H9 (cell line): ENCODE measurements around the gene ABHD12. TPM values are rescaled to one million over a fixed set of nuclear protein-coding genes. Genes with fewer than 3 reads are reported as not detected.
A peak's percentile ranks its signal among the peaks of the same experiment; 100 is the strongest.

Source experiments
- DNase-seq: peaks from one replicate; pipeline ENCODE4 v3.0.0-alpha.2; 2017
- H2AFZ ChIP-seq: one replicate; pipeline ENCODE4 v1.6.1; 2013; ENCODE audit warnings: mild to moderate bottlenecking, low read length, control low read depth, moderate library complexity
- H2AK5ac ChIP-seq: 2 replicates; pipeline ENCODE4 v1.6.1; 2013; ENCODE audit warnings: low read length, control low read depth, mixed read lengths; ENCODE audit not compliant: insufficient read length
- H2BK120ac ChIP-seq: one replicate; pipeline ENCODE4 v1.6.1; 2013; ENCODE audit warnings: low read depth, mild to moderate bottlenecking, low read length, control low read depth, inconsistent platforms; ENCODE audit not compliant: poor library complexity, severe bottlenecking
- H2BK12ac ChIP-seq: 2 replicates; pipeline ENCODE4 v1.6.1; 2013; ENCODE audit warnings: low read length, control low read depth, mixed read lengths, low read depth; ENCODE audit not compliant: insufficient read length
- H2BK15ac ChIP-seq: 2 replicates; pipeline ENCODE4 v1.6.1; 2013; ENCODE audit warnings: low read depth, low read length, control low read depth
- H2BK20ac ChIP-seq: one replicate; pipeline ENCODE4 v1.6.1; 2013; ENCODE audit warnings: low read depth, mild to moderate bottlenecking, low read length, control low read depth, inconsistent platforms; ENCODE audit not compliant: poor library complexity, severe bottlenecking
- H2BK5ac ChIP-seq: 2 replicates; pipeline ENCODE4 v1.6.1; 2013; ENCODE audit warnings: low read length, control low read depth, mixed read lengths; ENCODE audit not compliant: insufficient read length
- H3K14ac ChIP-seq: 2 replicates; pipeline ENCODE4 v1.6.1; 2013; ENCODE audit warnings: low read length, control low read depth; ENCODE audit not compliant: insufficient read depth
- H3K18ac ChIP-seq: 2 replicates; pipeline ENCODE4 v1.6.1; 2013; ENCODE audit warnings: low read depth, mild to moderate bottlenecking, mixed read lengths, low read length, control low read depth; ENCODE audit not compliant: insufficient read length
- H3K23ac ChIP-seq: 2 replicates; pipeline ENCODE4 v1.6.1; 2013; ENCODE audit warnings: low read length, control low read depth, mixed read lengths, low read depth; ENCODE audit not compliant: insufficient read length
- H3K23me2 ChIP-seq: 2 replicates; pipeline ENCODE4 v1.6.1; 2013; ENCODE audit warnings: low read depth, mild to moderate bottlenecking, mixed read lengths, low read length, control low read depth; ENCODE audit not compliant: insufficient read length, poor library complexity, severe bottlenecking
- H3K27ac ChIP-seq: 2 replicates; pipeline ENCODE4 v1.5.1; 2013; ENCODE audit warnings: low read length, control low read depth, mixed read lengths, low read depth; ENCODE audit not compliant: insufficient read length
- H3K27me3 ChIP-seq: 2 replicates; pipeline ENCODE4 v1.6.1; 2013; ENCODE audit warnings: low read length, control low read depth, inconsistent platforms; ENCODE audit not compliant: insufficient read depth
- H3K4ac ChIP-seq: 2 replicates; pipeline ENCODE4 v1.6.1; 2013; ENCODE audit warnings: low read depth, mild to moderate bottlenecking, control low read depth, inconsistent platforms, low read length, moderate library complexity
- H3K4me1 ChIP-seq: 2 replicates; pipeline ENCODE4 v1.6.1; 2013; ENCODE audit warnings: low read length, control low read depth, inconsistent platforms; ENCODE audit not compliant: insufficient read depth
- H3K4me2 ChIP-seq: 2 replicates; pipeline ENCODE4 v1.6.1; 2013; ENCODE audit warnings: low read length, control low read depth, mixed read lengths; ENCODE audit not compliant: insufficient read length, insufficient read depth
- H3K56ac ChIP-seq: 2 replicates; pipeline ENCODE4 v1.6.1; 2013; ENCODE audit warnings: low read depth, mild to moderate bottlenecking, mixed read lengths, low read length, control low read depth; ENCODE audit not compliant: insufficient read length
- H3K79me1 ChIP-seq: 2 replicates; pipeline ENCODE4 v1.6.1; 2013; ENCODE audit warnings: low read depth, mild to moderate bottlenecking, moderate library complexity, low read length, control low read depth, inconsistent platforms; ENCODE audit not compliant: insufficient read depth, poor library complexity, severe bottlenecking
- H3K79me2 ChIP-seq: 2 replicates; pipeline ENCODE4 v1.6.1; 2013; ENCODE audit warnings: low read length, control low read depth, inconsistent platforms; ENCODE audit not compliant: insufficient read depth
- H3K9ac ChIP-seq: 2 replicates; pipeline ENCODE4 v1.6.1; 2013; ENCODE audit warnings: low read length, control low read depth, mixed read lengths; ENCODE audit not compliant: insufficient read length; ENCODE audit errors: extremely low read depth
- H3K9me3 ChIP-seq: one replicate; pipeline ENCODE4 v1.6.1; 2013; ENCODE audit warnings: low read depth, low read length, inconsistent platforms; ENCODE audit not compliant: control insufficient read depth
- H3T11ph ChIP-seq: one replicate; pipeline ENCODE4 v1.6.1; 2013; ENCODE audit warnings: mild to moderate bottlenecking, low read length, control low read depth, inconsistent platforms
- H4K20me1 ChIP-seq: one replicate; pipeline ENCODE4 v1.6.1; 2013; ENCODE audit not compliant: control insufficient read depth, insufficient read length, insufficient read depth
- H4K5ac ChIP-seq: 2 replicates; pipeline ENCODE4 v1.6.1; 2013; ENCODE audit warnings: low read depth, mild to moderate bottlenecking, mixed read lengths, low read length, control low read depth; ENCODE audit not compliant: insufficient read length
- H4K8ac ChIP-seq: replicated peaks from 2 replicates; pipeline ENCODE4 v1.6.1; 2013; ENCODE audit warnings: low read length, control low read depth, mixed read lengths, low read depth; ENCODE audit not compliant: insufficient read length
- H4K91ac ChIP-seq: 2 replicates; pipeline ENCODE4 v1.6.1; 2013; ENCODE audit warnings: low read depth, mild to moderate bottlenecking, moderate library complexity, mixed read lengths, low read length, control low read depth; ENCODE audit not compliant: insufficient read length
- H3K27ac Mint-ChIP-seq, 3 experiments: 2 replicates in 2 of 3; 3 replicates in 1 of 3; pipeline ENCODE4 v1.8.0; 2020 to 2021; ENCODE audit warnings: mixed read lengths in 3 of 3, mild to moderate bottlenecking in 1 of 3, moderate library complexity in 1 of 3
- H3K27me3 Mint-ChIP-seq: 2 replicates; pipeline ENCODE4 v1.8.0; 2021; ENCODE audit warnings: low read depth, mild to moderate bottlenecking, moderate library complexity, mixed read lengths
- H3K36me3 Mint-ChIP-seq, 3 experiments: 2 replicates in 2 of 3; 3 replicates in 1 of 3; pipeline ENCODE4 v1.8.0; 2020 to 2021; ENCODE audit warnings: low read depth in 3 of 3, mixed read lengths in 3 of 3; ENCODE audit not compliant: insufficient read depth in 1 of 3
- H3K4me1 Mint-ChIP-seq, 2 experiments: 2 replicates each; pipeline ENCODE4 v1.8.0; 2020; ENCODE audit warnings: mixed read lengths in 2 of 2
- H3K4me3 Mint-ChIP-seq, 2 experiments: 2 replicates in 1 of 2; 3 replicates in 1 of 2; pipeline ENCODE4 v1.8.0; 2020 to 2021; ENCODE audit warnings: mild to moderate bottlenecking in 2 of 2, mixed read lengths in 2 of 2, moderate library complexity in 1 of 2
- H3K9me3 Mint-ChIP-seq, 2 experiments: 2 replicates in 1 of 2; 3 replicates in 1 of 2; pipeline ENCODE4 v1.8.0; 2020; ENCODE audit warnings: mild to moderate bottlenecking in 2 of 2, mixed read lengths in 2 of 2, moderate library complexity in 1 of 2
- WGBS: extraction: QIAGEN DNeasy Blood & Tissue Kit; methylation state at CpG from one replicate; pipeline ENCODE4 v1.1.7; 2013; ENCODE audit warnings: missing lambda C conversion rate, low lambda C conversion rate, mixed read lengths; ENCODE audit not compliant: insufficient read length; ENCODE audit errors: extremely low coverage; 5-methylcytosine and 5-hydroxymethylcytosine counted together
- total RNA-seq: library from RNA; stranded (reverse); gene quantifications from 2 replicates; pipeline ENCODE4 v1.2.1, GENCODE V29; 2021
- TF ChIP-seq, protein P1 (sequence below): fragments of 200-600 bp; sonication (generic); conservative IDR thresholded peaks from 3 replicates; pipeline ENCODE4 v1.8.0; 2021; ENCODE audit warnings: antibody characterized with exemption, mild to moderate bottlenecking

The ABHD12 gene
- total RNA-seq, 1 experiment from 2014 or later, result 54.4 TPM

DNA sequence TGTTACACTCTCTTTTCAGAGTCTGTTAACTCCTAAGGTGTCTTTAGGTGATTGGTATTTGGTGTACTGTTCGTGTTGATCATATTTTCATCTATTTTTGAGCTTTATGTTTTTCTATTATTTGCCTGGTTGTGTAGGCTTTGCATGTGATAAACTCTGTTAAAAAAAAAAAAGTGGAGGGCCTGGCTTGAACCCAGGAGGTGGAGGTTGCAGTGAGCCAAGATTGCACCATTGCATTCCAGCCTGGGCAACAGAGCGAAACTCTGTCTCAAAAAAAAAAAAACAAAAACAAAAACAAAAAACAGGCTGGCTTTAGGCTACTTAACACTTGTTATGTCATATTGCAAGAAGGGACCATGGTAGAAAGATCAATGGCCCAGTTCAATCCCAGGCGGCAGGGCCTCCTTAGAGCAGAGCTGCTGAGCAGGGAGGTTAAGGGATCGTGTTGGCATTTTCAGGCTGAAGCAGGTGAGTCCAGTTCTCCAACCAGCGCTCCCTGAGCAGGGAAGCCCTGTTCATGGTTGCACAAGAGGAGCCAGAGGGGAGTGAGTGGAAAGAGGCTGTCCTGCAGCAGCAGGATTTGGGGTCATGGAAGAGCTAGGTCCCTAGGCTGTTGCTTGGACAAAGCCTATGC is 134.3 kb downstream of the ABHD12 start:
- no peaks in the 10 kb centered on the region for H3K4me1 ChIP-seq
- H4K8ac ChIP-seq, result no peak overlapping the region
- Mint-ChIP-seq H3K4me1 (peaks cover 6 to 18% of the 10 kb centered on the region in 2 experiments; a peak in 3 of 4 replicates), H3K9me3 (peaks cover 11 to 13% of the 10 kb centered on the region in 2 experiments; a peak in 3 of 5 replicates), H3K27ac (no peak overlapping the region; a peak in 2 of 7 replicates), H3K4me3 (no peak overlapping the region), H3K36me3 (peaks cover 33 to 39% (median 38%) of the 10 kb centered on the region in 3 experiments), H3K27me3 (no peaks in the 10 kb centered on the region)
- H3K79me1 ChIP-seq, result no peaks in the 10 kb centered on the region
- H4K20me1 ChIP-seq, result no peaks in the 10 kb centered on the region
- no peak overlapping the region for H3K23ac ChIP-seq
- no peak overlapping the region for H4K91ac ChIP-seq
- H2BK15ac ChIP-seq, result no peak overlapping the region
- H3K23me2 ChIP-seq, result no peaks in the 10 kb centered on the region
- H2BK120ac ChIP-seq, result no peak overlapping the region
- H4K5ac ChIP-seq, result no peak overlapping the region
- H2AFZ ChIP-seq, result no peak overlapping the region
- no peak overlapping the region for H3K4ac ChIP-seq
- H3T11ph ChIP-seq, result no peak overlapping the region
- no peak overlapping the region for H3K14ac ChIP-seq
- no peaks in the 10 kb centered on the region for H3K9me3 ChIP-seq
- H2BK12ac ChIP-seq, result no peak overlapping the region
- H3K9ac ChIP-seq, result no peak overlapping the region
- peaks cover 3% of the 10 kb centered on the region; the same call in 1 of the 2 replicates for H3K79me2 ChIP-seq
- peak; percentile 16 for DNase-seq
- no peak overlapping the region for H3K18ac ChIP-seq
- H3K27ac ChIP-seq, result no peak overlapping the region
- H2BK20ac ChIP-seq, result no peak overlapping the region
- no peaks in the 10 kb centered on the region for H3K27me3 ChIP-seq
- no peak overlapping the region for H2BK5ac ChIP-seq
- TF ChIP-seq, protein P1, sequence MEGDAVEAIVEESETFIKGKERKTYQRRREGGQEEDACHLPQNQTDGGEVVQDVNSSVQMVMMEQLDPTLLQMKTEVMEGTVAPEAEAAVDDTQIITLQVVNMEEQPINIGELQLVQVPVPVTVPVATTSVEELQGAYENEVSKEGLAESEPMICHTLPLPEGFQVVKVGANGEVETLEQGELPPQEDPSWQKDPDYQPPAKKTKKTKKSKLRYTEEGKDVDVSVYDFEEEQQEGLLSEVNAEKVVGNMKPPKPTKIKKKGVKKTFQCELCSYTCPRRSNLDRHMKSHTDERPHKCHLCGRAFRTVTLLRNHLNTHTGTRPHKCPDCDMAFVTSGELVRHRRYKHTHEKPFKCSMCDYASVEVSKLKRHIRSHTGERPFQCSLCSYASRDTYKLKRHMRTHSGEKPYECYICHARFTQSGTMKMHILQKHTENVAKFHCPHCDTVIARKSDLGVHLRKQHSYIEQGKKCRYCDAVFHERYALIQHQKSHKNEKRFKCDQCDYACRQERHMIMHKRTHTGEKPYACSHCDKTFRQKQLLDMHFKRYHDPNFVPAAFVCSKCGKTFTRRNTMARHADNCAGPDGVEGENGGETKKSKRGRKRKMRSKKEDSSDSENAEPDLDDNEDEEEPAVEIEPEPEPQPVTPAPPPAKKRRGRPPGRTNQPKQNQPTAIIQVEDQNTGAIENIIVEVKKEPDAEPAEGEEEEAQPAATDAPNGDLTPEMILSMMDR, result no peak
- H3K56ac ChIP-seq, result no peak overlapping the region
- no peak overlapping the region for H3K4me2 ChIP-seq
- no peak overlapping the region for H2AK5ac ChIP-seq
- WGBS, result no CpG with 5 or more reads among the region's 5 CpGs
